Gastroesophageal sphincter (tissue), 4 donors: ENCODE data around the gene OR10AD1. TPM values are rescaled to one million over a fixed set of nuclear protein-coding genes. Genes with fewer than 3 reads are reported as not detected.

ENCODE experiments used
- ATAC-seq: fragments of 150-250 bp; one replicate; pipeline ENCODE4 v1.9.1; 2016; ENCODE audit warnings: mild to moderate bottlenecking, moderate library complexity
- H3K27ac ChIP-seq, 4 donors: fragments of 200-600 bp; sonication (generic) in 3 of 4; 1 replicate in 3 of 4; 2 replicates in 1 of 4; pipeline ENCODE4 v1.5.1; 2016 to 2019
- H3K27me3 ChIP-seq: fragments of 200-600 bp; sonication (generic); one replicate; pipeline ENCODE4 v1.5.1; 2019
- H3K36me3 ChIP-seq, 2 donors: fragments of 200-600 bp; sonication (generic); one replicate each; pipeline ENCODE4 v1.5.1; 2019; ENCODE audit warnings: control low read depth in 1 of 2
- H3K4me1 ChIP-seq, 3 donors: fragments of 200-600 bp; sonication (generic); 1 replicate in 2 of 3; 2 replicates in 1 of 3; pipeline ENCODE4 v1.5.1; 2016 to 2019; ENCODE audit warnings: control low read depth in 2 of 3
- H3K4me3 ChIP-seq, 2 donors: fragments of 200-600 bp; sonication (generic); one replicate each; pipeline ENCODE4 v1.5.1; 2019; ENCODE audit warnings: mild to moderate bottlenecking in 1 of 2, moderate library complexity in 1 of 2
- H3K9me3 ChIP-seq, 3 donors: fragments of 200-600 bp; sonication (generic); one replicate each; pipeline ENCODE4 v1.5.1; 2017 to 2019; ENCODE audit warnings: control low read depth in 2 of 3
- EP300 ChIP-seq: sonication (generic); formaldehyde crosslinking; IDR thresholded peaks from one replicate; pipeline ENCODE4 v1.6.1; 2017; ENCODE audit warnings: antibody characterized with exemption, mild to moderate bottlenecking
- POLR2A ChIP-seq, 2 donors: fragments of 450-650 bp; IDR thresholded peaks; one replicate each; pipeline ENCODE4 v1.6.1; 2017; ENCODE audit warnings: antibody characterized with exemption in 2 of 2, mild to moderate bottlenecking in 2 of 2, moderate library complexity in 1 of 2
- POLR2AphosphoS5 ChIP-seq: sonication (generic); formaldehyde crosslinking; IDR thresholded peaks from one replicate; pipeline ENCODE4 v1.6.1; 2017; ENCODE audit warnings: antibody characterized with exemption
- WGBS, 2 donors: methylation state at CpG; one replicate each; pipeline ENCODE4 v1.1.5; 2018; ENCODE audit warnings: low coverage in 1 of 2; 5-methylcytosine and 5-hydroxymethylcytosine counted together
- total RNA-seq, 4 donors: library from RNA; depleted of rRNA; stranded (reverse); fragments of >200 nt; gene quantifications; one replicate each; pipeline ENCODE4 v1.1.0, GENCODE V29; 2016
- TF ChIP-seq, protein P1 (sequence below), 4 experiments: fragments of 200-600 bp in 2 of 4; fragments of 450-650 bp in 2 of 4; sonication (generic) in 1 of 4; IDR thresholded peaks; one replicate each; pipeline ENCODE4 v1.5.1; 2017 to 2019; ENCODE audit warnings: antibody characterized with exemption in 4 of 4, mild to moderate bottlenecking in 2 of 4, moderate library complexity in 2 of 4

Gene OR10AD1
- total RNA-seq, 4 donors from 2014 or later, result not detected

GRCh38 chr12:48202766-48203165 is 326 bp downstream of the OR10AD1 start:
- Histone ChIP-seq H3K9me3 (peaks cover 0 to 58% (median 0%) of the 10 kb centered on the region in 3 donors), H3K36me3 (peaks cover 0 to 26% of the 10 kb centered on the region in 2 donors), H3K27me3 (no peaks in the 10 kb centered on the region), H3K4me3 (no peak overlapping the region), H3K27ac (no peak overlapping the region), H3K4me1 (peaks cover 0 to 23% (median 0%) of the 10 kb centered on the region in 3 donors)
- no peak for TF ChIP-seq EP300
- TF ChIP-seq POLR2A (IDR thresholded peaks at IDR 0.05), result no peak
- TF ChIP-seq, protein P1, sequence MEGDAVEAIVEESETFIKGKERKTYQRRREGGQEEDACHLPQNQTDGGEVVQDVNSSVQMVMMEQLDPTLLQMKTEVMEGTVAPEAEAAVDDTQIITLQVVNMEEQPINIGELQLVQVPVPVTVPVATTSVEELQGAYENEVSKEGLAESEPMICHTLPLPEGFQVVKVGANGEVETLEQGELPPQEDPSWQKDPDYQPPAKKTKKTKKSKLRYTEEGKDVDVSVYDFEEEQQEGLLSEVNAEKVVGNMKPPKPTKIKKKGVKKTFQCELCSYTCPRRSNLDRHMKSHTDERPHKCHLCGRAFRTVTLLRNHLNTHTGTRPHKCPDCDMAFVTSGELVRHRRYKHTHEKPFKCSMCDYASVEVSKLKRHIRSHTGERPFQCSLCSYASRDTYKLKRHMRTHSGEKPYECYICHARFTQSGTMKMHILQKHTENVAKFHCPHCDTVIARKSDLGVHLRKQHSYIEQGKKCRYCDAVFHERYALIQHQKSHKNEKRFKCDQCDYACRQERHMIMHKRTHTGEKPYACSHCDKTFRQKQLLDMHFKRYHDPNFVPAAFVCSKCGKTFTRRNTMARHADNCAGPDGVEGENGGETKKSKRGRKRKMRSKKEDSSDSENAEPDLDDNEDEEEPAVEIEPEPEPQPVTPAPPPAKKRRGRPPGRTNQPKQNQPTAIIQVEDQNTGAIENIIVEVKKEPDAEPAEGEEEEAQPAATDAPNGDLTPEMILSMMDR (IDR thresholded peaks at IDR 0.05), result no peak
- TF ChIP-seq POLR2AphosphoS5, result no peak
- ATAC-seq, result no peak
- 75 to 82% methylated on average over 2 to 8 of the region's 8 CpGs for WGBS, 2 donors

GRCh38 chr12:48201516-48201915 is 1.6 kb downstream of the OR10AD1 start:
- no peak for ATAC-seq
- no peak overlapping the region for H3K4me3 ChIP-seq
- H3K9me3 ChIP-seq, result peaks cover 0 to 45% (median 0%) of the 10 kb centered on the region in 3 donors
- H3K27me3 ChIP-seq, result no peaks in the 10 kb centered on the region
- H3K4me1 ChIP-seq, result peaks cover 0 to 30% (median 0%) of the 10 kb centered on the region in 3 donors
- no peak overlapping the region for H3K27ac ChIP-seq
- peaks cover 0 to 26% of the 10 kb centered on the region in 2 donors for H3K36me3 ChIP-seq
- WGBS, 2 donors, result 97% methylated on average over 3 of the region's 3 CpGs; no CpG with 5 or more reads in 1 of the 2 donors
- TF ChIP-seq POLR2A (IDR thresholded peaks at IDR 0.05) (no peak), EP300 (no peak), POLR2AphosphoS5 (no peak)
- TF ChIP-seq, protein P1 (IDR thresholded peaks at IDR 0.05), result no peak

DNA sequence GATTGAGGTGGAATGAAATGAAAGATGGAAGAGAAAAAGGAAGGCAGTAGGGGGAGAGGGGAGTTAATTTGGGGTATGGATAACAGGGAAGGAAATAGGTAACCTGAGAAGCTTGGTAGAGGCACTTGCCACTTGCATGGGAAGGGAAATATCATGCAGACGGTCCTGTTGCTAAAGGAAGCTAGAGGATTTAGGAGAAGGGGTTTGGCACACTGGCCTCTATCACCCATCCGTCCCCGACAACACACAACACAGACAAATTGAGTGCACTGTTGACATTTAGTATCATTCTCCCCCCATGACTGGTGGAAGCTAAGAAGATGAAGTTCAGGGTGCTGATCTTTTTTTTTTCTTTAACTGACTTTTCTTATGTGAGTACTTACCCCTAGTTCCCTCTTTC is 2.0 kb downstream of the OR10AD1 start:
- H3K9me3 ChIP-seq, result peaks cover 0 to 41% (median 0%) of the 10 kb centered on the region in 3 donors
- no peak for ATAC-seq
- H3K4me3 ChIP-seq, result no peak overlapping the region
- peaks cover 0 to 30% (median 0%) of the 10 kb centered on the region in 3 donors for H3K4me1 ChIP-seq
- 89% methylated on average over 3 of the region's 3 CpGs for WGBS, 2 donors
- peaks cover 0 to 26% of the 10 kb centered on the region in 2 donors for H3K36me3 ChIP-seq
- H3K27me3 ChIP-seq, result no peaks in the 10 kb centered on the region
- no peak overlapping the region for H3K27ac ChIP-seq
- TF ChIP-seq, protein P1 (IDR thresholded peaks at IDR 0.05), result no peak
- TF ChIP-seq POLR2AphosphoS5 (no peak), POLR2A (IDR thresholded peaks at IDR 0.05) (no peak), EP300 (no peak)

DNA sequence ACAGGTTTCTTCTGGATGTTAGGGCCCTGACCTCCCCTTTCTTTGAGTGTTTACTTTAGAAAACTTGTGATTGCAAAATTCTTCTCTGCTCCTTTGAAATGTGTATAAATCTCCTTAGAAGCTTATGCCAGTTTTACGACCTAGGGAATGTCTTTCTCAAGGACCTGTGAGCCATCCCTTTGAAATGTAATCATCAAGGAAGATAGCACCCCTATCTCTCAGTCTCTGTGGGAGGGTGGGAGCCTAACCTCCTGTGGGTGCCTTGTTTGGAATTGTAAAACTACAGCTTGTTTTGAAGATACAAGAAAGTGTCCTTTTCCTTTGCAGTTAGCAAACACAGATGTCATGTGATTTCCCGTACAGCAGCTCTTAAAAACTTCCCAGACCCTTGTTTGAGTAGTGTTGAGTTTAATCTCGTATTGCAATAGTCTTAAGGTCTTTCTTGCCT is 3.3 kb downstream of the OR10AD1 start:
- Histone ChIP-seq H3K36me3 (peaks cover 0 to 15% of the 10 kb centered on the region in 2 donors), H3K4me1 (peaks cover 0 to 30% (median 0%) of the 10 kb centered on the region in 3 donors), H3K9me3 (peaks cover 0 to 29% (median 0%) of the 10 kb centered on the region in 3 donors), H3K27me3 (no peaks in the 10 kb centered on the region), H3K27ac (peak overlapping the region; percentile 86 to 96 (median 93)), H3K4me3 (no peak overlapping the region)
- 53 to 62% methylated on average over 2 to 3 of the region's 3 CpGs for WGBS, 2 donors
- no peak for ATAC-seq
- TF ChIP-seq, protein P1 (IDR thresholded peaks at IDR 0.05), result no peak
- peak; percentile 56 for TF ChIP-seq POLR2AphosphoS5

DNA sequence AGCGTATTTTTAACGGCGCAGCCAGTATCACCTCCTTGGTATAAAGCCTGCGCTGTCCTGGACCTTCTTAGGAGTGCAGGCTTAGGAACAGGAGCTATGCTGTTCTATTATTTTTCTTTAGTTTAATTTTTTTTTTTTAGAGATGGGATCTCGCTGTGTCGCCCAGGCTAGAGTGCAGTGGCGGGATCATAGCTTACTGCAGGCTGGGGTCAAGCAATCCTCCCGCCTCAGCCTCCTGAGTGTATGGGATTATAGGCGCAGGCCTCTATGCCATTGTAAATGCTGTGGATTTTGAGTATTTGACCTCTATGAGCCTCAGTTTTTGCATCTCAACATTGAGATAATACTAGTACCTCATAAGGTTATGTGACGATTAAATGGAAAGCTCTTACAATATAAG is 4.1 kb downstream of the OR10AD1 start:
- Histone ChIP-seq H3K4me3 (peak overlapping the region; percentile 59 to 81), H3K9me3 (peaks cover 0 to 21% (median 0%) of the 10 kb centered on the region in 3 donors), H3K27ac (peak overlapping the region; percentile 86 to 96 (median 93)), H3K4me1 (peaks cover 0 to 30% (median 0%) of the 10 kb centered on the region in 3 donors), H3K36me3 (peaks cover 0 to 9% of the 10 kb centered on the region in 2 donors), H3K27me3 (no peaks in the 10 kb centered on the region)
- TF ChIP-seq EP300 (no peak), POLR2AphosphoS5 (no peak), POLR2A (IDR thresholded peaks at IDR 0.05) (no peak)
- TF ChIP-seq, protein P1 (IDR thresholded peaks at IDR 0.05), result no peak
- 43 to 51% methylated on average over 6 to 10 of the region's 10 CpGs for WGBS, 2 donors
- ATAC-seq, result no peak
